Upper lobe of left lung (tissue), 4 donors: ENCODE measurements around the gene RHPN2.

Experiments used
- CTCF ChIP-seq, 6 experiments: fragments of 450-650 bp in 4 of 6; fragments of 200-600 bp in 2 of 6; sonication (generic) in 2 of 6; IDR thresholded peaks; one replicate each; pipeline ENCODE4 v1.5.1; 2016 to 2019; ENCODE audit warnings: antibody characterized with exemption in 6 of 6
- EP300 ChIP-seq, 4 donors: sonication (generic); formaldehyde crosslinking; IDR thresholded peaks; one replicate each; pipeline ENCODE4 v1.5.1; 2017; ENCODE audit warnings: antibody characterized with exemption in 4 of 4, control low read depth in 2 of 4
- POLR2A ChIP-seq, 4 donors: fragments of 450-650 bp; IDR thresholded peaks; one replicate each; pipeline ENCODE4 v1.5.1; 2016 to 2017; ENCODE audit warnings: antibody characterized with exemption in 4 of 4, mild to moderate bottlenecking in 2 of 4

GRCh38 chr19:32971012-32971595 is 93.6 kb downstream of the RHPN2 start:
- TF ChIP-seq CTCF (IDR thresholded peaks at IDR 0.05) (no peak), POLR2A (IDR thresholded peaks at IDR 0.05) (no peak), EP300 (IDR thresholded peaks at IDR 0.05) (no peak)
